Astrocyte of the spinal cord (primary cell): ENCODE measurements around the gene LRRFIP1.

Experiments
- DNase-seq: peaks from one replicate; pipeline ENCODE4 v3.0.0; 2011; ENCODE audit warnings: low read depth, low spot score
- H3K4me3 ChIP-seq: 2 replicates; pipeline ENCODE4 v1.5.1; 2011; ENCODE audit warnings: low read depth, mild to moderate bottlenecking, low read length, moderate library complexity
- in situ Hi-C: cut with HindIII; loops from 2 replicates; pipeline ENCODE4 v1.10.0; 2017; ENCODE audit warnings: low sequenced_read_pairs
- TF ChIP-seq, protein P1 (sequence below): IDR thresholded peaks from 2 replicates; pipeline ENCODE4 v1.5.1; 2012; ENCODE audit warnings: low read depth, mild to moderate bottlenecking, low read length, inconsistent platforms

Gene LRRFIP1

DNA sequence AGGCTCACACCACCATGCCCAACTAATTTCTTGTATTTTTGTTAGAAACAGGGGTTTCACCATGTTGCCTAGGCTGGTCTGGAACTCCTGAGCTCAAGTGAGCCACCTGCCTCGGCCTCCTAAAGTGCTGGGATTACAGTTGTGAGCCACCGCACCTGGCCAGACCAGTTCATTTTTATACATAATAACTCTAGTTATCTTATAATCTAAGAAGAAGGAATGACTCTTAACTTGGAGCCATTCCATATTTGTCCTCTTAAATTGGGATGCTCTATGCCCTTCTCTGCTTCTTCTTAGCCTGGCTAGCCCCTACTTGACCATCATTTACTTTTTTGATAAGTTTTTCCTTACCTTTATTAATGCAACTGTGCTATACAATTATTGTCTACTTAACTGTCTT, 174.1 kb downstream of the LRRFIP1 start:
- DNase-seq = no peak
- no peak overlapping the region for H3K4me3 ChIP-seq
- TF ChIP-seq, protein P1, sequence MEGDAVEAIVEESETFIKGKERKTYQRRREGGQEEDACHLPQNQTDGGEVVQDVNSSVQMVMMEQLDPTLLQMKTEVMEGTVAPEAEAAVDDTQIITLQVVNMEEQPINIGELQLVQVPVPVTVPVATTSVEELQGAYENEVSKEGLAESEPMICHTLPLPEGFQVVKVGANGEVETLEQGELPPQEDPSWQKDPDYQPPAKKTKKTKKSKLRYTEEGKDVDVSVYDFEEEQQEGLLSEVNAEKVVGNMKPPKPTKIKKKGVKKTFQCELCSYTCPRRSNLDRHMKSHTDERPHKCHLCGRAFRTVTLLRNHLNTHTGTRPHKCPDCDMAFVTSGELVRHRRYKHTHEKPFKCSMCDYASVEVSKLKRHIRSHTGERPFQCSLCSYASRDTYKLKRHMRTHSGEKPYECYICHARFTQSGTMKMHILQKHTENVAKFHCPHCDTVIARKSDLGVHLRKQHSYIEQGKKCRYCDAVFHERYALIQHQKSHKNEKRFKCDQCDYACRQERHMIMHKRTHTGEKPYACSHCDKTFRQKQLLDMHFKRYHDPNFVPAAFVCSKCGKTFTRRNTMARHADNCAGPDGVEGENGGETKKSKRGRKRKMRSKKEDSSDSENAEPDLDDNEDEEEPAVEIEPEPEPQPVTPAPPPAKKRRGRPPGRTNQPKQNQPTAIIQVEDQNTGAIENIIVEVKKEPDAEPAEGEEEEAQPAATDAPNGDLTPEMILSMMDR = no peak
- in situ Hi-C loops = no loop called here

DNA sequence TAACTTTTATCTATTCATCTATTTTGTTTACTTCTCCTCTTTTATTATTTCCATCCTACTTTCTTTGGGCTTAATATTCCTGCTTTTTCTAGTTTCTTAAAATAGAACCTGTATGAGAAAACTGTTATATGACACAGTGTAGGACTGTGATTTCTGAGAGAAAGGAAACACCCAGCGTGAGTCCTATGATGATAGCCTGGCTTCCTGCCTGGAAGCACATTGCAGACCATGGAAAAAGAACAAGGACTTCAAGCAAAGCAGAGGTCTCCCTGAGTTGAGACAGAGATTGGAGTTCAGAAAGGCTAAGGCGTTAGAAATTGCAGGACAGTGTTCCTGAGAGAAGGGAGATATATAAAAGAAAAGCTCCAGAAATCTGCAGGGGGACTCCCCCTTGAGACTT, 178.9 kb downstream of the LRRFIP1 start:
- in situ Hi-C loops = no loop called here
- TF ChIP-seq, protein P1 = no peak
- H3K4me3 ChIP-seq = no peak overlapping the region
- peak; percentile 77 for DNase-seq

DNA sequence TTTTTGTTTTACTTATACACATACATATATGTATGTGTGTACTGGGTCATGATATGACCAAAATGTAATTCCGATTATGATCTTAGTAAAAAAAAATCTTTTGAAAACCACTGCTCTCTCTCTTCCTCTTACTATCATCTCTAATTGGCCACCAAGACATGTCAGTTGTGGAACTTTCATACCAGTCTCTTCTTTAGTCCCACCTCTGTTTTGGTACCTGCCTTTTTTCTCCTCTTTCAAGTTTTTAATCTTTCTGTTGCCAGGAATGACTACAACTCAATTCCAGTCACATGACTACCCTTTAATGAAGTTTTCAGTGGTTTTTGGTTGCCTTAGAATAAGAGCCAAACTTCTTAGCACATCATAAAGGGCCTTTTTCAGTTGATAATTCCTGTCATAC, 188.2 kb downstream of the LRRFIP1 start:
- H3K4me3 ChIP-seq = no peak overlapping the region
- in situ Hi-C loops = no loop called here
- DNase-seq = no peak
- TF ChIP-seq, protein P1 = no peak

DNA sequence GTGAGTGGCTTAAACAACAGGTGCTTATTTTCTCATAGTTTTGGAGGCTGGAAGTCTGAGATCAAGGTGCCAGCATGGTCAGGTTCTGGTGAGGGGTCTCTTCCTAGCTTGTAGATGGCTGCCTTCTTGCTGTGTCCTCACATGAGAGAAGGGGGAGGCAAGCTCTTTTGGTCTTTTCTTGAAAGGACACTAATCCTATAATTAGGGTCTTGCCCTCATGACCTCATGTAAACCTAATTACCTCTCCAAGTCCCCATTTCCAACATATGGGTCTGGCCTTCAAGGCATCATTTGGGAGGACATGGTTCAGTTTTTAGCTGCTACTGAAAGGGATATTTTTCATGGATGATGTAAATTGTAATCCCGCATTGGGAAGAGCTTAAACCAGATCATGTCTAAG, 189.1 kb downstream of the LRRFIP1 start:
- in situ Hi-C loops = no loop called here
- DNase-seq = no peak
- TF ChIP-seq, protein P1 = no peak
- H3K4me3 ChIP-seq = no peak overlapping the region

DNA sequence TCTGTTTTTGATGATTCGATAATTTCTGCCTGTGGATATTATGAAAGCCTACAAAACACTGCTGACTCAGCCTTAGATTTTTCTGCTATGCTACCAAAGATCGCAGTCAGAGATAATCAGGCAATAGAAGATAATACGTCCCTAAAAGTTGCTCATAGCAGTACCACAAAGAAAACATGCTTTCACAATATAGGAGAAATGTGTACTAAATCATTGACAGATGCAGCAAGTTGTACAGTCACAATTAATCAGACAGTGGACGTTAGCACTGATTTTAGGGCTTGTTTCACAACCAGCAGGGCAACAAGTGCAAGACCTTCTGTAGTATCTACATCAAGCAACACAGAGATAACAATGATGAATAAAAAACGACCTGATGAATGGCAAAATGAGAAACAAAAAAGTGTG, 190.7 kb downstream of the LRRFIP1 start:
- in situ Hi-C loops = no loop called here
- TF ChIP-seq, protein P1 = no peak
- no peak overlapping the region for H3K4me3 ChIP-seq
- peak; percentile 10 for DNase-seq

DNA sequence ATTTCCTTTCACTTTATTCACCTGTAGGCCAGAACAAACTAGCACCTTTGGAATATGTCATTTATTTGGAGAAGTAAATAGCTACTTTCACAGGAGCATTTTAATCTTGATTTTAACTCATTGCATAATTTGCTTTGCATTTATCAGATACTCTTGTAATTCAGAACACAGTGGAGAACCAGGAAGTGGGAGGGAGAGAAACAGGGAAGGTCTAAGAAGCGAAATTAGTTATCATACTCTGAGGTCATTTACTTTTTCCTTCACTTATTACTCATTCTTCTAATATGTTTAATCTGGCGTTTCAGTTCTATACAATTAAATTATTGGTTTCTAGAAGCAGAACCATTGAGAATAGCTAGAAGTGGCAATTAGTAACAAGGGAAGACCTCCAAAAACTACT, 191.8 kb downstream of the LRRFIP1 start:
- TF ChIP-seq, protein P1 = no peak
- no peak for DNase-seq
- H3K4me3 ChIP-seq = no peak overlapping the region
- in situ Hi-C loops = no loop called here

DNA sequence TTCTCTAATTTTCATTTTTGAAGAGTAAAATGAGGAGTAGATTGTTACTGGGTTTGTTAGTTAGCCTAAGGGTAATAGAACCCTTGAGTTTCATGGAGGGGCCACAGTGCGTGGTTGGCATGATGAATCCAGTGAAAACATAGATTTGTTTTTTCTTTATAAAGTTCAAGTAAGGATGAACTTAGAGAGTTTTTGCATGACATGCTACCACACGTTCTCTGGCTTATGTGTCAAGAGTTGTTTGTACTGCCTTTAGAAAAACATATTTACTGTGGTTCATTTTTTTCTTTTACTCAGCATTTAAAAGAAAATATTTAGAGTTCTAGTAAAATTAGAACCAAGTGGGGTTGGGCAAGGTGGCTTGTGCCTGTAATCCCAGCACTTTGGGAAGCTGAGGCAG, 193.0 kb downstream of the LRRFIP1 start:
- no peak overlapping the region for H3K4me3 ChIP-seq
- TF ChIP-seq, protein P1 = no peak
- no peak for DNase-seq
- in situ Hi-C loops = no loop called here
